Measurements from ENCODE around the gene ABR.

- TF ChIP-seq CTCF (IDR thresholded peaks at IDR 0.05) (no peak), TCF7L2 (IDR thresholded peaks at IDR 0.05; ENCODE audit: low read depth, low read length) (no peak), POLR2AphosphoS5 (IDR thresholded peaks at IDR 0.05; ENCODE audit: low read depth, low read length) (no peak; the same call in 1 of the 2 replicates), SIN3A (IDR thresholded peaks at IDR 0.05; ENCODE audit: borderline replicate concordance, insufficient read depth, low read depth, low read length) (no peak)
- TF ChIP-seq, protein P1, sequence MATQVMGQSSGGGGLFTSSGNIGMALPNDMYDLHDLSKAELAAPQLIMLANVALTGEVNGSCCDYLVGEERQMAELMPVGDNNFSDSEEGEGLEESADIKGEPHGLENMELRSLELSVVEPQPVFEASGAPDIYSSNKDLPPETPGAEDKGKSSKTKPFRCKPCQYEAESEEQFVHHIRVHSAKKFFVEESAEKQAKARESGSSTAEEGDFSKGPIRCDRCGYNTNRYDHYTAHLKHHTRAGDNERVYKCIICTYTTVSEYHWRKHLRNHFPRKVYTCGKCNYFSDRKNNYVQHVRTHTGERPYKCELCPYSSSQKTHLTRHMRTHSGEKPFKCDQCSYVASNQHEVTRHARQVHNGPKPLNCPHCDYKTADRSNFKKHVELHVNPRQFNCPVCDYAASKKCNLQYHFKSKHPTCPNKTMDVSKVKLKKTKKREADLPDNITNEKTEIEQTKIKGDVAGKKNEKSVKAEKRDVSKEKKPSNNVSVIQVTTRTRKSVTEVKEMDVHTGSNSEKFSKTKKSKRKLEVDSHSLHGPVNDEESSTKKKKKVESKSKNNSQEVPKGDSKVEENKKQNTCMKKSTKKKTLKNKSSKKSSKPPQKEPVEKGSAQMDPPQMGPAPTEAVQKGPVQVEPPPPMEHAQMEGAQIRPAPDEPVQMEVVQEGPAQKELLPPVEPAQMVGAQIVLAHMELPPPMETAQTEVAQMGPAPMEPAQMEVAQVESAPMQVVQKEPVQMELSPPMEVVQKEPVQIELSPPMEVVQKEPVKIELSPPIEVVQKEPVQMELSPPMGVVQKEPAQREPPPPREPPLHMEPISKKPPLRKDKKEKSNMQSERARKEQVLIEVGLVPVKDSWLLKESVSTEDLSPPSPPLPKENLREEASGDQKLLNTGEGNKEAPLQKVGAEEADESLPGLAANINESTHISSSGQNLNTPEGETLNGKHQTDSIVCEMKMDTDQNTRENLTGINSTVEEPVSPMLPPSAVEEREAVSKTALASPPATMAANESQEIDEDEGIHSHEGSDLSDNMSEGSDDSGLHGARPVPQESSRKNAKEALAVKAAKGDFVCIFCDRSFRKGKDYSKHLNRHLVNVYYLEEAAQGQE (IDR thresholded peaks at IDR 0.05; ENCODE audit: insufficient read depth in 1 of 2, low read depth in 2 of 2, low read length in 1 of 2) = no peak
These were observed 201.4 kb downstream of the ABR start for GRCh38 chr17:978103-979093.
